Measurements from ENCODE around the gene NUB1. TPM values are rescaled to one million over a fixed set of nuclear protein-coding genes. Genes with fewer than 3 reads are reported as not detected.

NUB1 gene
- total RNA-seq, 1 donor from 2014 or later = 28.2 TPM

- no peak for TF ChIP-seq CTCF (IDR thresholded peaks at IDR 0.05)
- no peaks in the 10 kb centered on the region for H3K27me3 ChIP-seq
- peaks cover 0 to 3% of the 10 kb centered on the region in 2 donors for H3K9me3 ChIP-seq
- intact Hi-C loops (cut with DNase I) = no loop called here
- H3K4me1 ChIP-seq = no peaks in the 10 kb centered on the region
- H3K4me3 ChIP-seq = peak overlapping the region in 1 of 2 donors; percentile 10
- no peak for DNase-seq (ENCODE audit: low spot score in 2 of 2)
- H3K36me3 ChIP-seq = no peaks in the 10 kb centered on the region
- no peak overlapping the region for H3K27ac ChIP-seq
These were observed 21.3 kb upstream of the NUB1 start for GRCh38 chr7:151320263-151320845.

- Histone ChIP-seq H3K9me3 (peaks cover 0 to 3% of the 10 kb centered on the region in 2 donors), H3K4me1 (no peaks in the 10 kb centered on the region), H3K4me3 (no peak overlapping the region), H3K36me3 (no peaks in the 10 kb centered on the region), H3K27me3 (no peaks in the 10 kb centered on the region), H3K27ac (no peak overlapping the region)
- TF ChIP-seq CTCF (IDR thresholded peaks at IDR 0.05) = no peak
- intact Hi-C loops (cut with DNase I) = no loop called here
- no peak for DNase-seq (ENCODE audit: low spot score in 2 of 2)
These were observed 20.3 kb upstream of the NUB1 start for GRCh38 chr7:151321341-151321740.

- Histone ChIP-seq H3K27ac (no peak overlapping the region), H3K4me1 (no peaks in the 10 kb centered on the region), H3K4me3 (no peak overlapping the region), H3K9me3 (peaks cover 0 to 3% of the 10 kb centered on the region in 2 donors), H3K27me3 (no peaks in the 10 kb centered on the region), H3K36me3 (no peaks in the 10 kb centered on the region)
- intact Hi-C loops (cut with DNase I) = no loop called here
- no peak for DNase-seq (ENCODE audit: low spot score in 2 of 2)
- no peak for TF ChIP-seq CTCF (IDR thresholded peaks at IDR 0.05)
These were observed 18.7 kb upstream of the NUB1 start for GRCh38 chr7:151322906-151323305.

- Histone ChIP-seq H3K27me3 (no peaks in the 10 kb centered on the region), H3K4me1 (no peaks in the 10 kb centered on the region), H3K9me3 (no peaks in the 10 kb centered on the region), H3K4me3 (no peak overlapping the region), H3K36me3 (no peaks in the 10 kb centered on the region), H3K27ac (no peak overlapping the region)
- no peak for TF ChIP-seq CTCF (IDR thresholded peaks at IDR 0.05)
- no peak for DNase-seq (ENCODE audit: low spot score in 2 of 2)
- intact Hi-C loops (cut with DNase I) = no loop called here
These were observed 14.6 kb upstream of the NUB1 start for GRCh38 chr7:151327022-151327421.

- no peak overlapping the region for H3K4me3 ChIP-seq
- intact Hi-C loops (cut with DNase I) = no loop called here
- H3K27me3 ChIP-seq = no peaks in the 10 kb centered on the region
- no peak for TF ChIP-seq CTCF (IDR thresholded peaks at IDR 0.05)
- H3K9me3 ChIP-seq = no peaks in the 10 kb centered on the region
- DNase-seq (ENCODE audit: low spot score in 2 of 2) = no peak
- H3K4me1 ChIP-seq = no peaks in the 10 kb centered on the region
- H3K27ac ChIP-seq = no peak overlapping the region
- no peaks in the 10 kb centered on the region for H3K36me3 ChIP-seq
These were observed 14.0 kb upstream of the NUB1 start for GRCh38 chr7:151327659-151328058.

DNA sequence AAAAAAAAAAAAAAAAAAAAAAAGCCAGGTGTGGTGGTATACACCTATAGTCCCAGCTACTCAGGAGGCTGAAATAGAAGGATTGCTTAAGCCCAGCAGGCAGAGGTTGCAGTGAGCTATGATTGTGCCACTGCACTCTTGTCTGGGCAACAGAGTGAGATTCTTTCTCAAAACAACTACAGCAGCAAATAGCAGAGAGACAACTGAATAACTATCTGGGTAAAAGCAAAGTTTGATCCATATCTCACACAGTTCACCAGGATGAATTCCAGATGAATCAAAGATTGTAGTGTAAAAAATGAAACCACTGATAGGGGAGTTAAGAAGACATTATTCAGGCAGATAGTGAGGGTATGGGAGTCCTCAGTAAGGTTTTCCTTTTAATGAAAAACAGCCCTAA, 11.4 kb upstream of the NUB1 start:
- no peak overlapping the region for H3K4me3 ChIP-seq
- TF ChIP-seq CTCF (IDR thresholded peaks at IDR 0.05) = no peak
- H3K27me3 ChIP-seq = no peaks in the 10 kb centered on the region
- H3K4me1 ChIP-seq = no peaks in the 10 kb centered on the region
- H3K36me3 ChIP-seq = no peaks in the 10 kb centered on the region
- no peaks in the 10 kb centered on the region for H3K9me3 ChIP-seq
- H3K27ac ChIP-seq = no peak overlapping the region
- DNase-seq (ENCODE audit: low spot score in 2 of 2) = no peak
- intact Hi-C loops (cut with DNase I) = no loop called here

Data from ascending aorta (tissue), 2 donors.